ENCODE measurements around the gene RNF150.

RNF150 gene

GRCh38 chr4:140906993-140907962 is 226.0 kb downstream of the RNF150 start:
- H3K4me3 ChIP-seq (ENCODE audit: low read length): no peak overlapping the region
- no peak for TF ChIP-seq CTCF (conservative IDR thresholded peaks at IDR 0.05; ENCODE audit: low read length)
- no peak for DNase-seq (ENCODE audit: low read depth)

GRCh38 chr4:140904904-140905303 is 228.4 kb downstream of the RNF150 start:
- no peak overlapping the region for H3K4me3 ChIP-seq (ENCODE audit: low read length)
- DNase-seq (ENCODE audit: low read depth): no peak
- no peak for TF ChIP-seq CTCF (conservative IDR thresholded peaks at IDR 0.05; ENCODE audit: low read length)

- TF ChIP-seq CTCF (conservative IDR thresholded peaks at IDR 0.05; ENCODE audit: low read length): no peak
- peak; percentile 33 for DNase-seq (ENCODE audit: low read depth)
These were observed 229.5 kb downstream of the RNF150 start for GRCh38 chr4:140903522-140904475.

GRCh38 chr4:140901736-140902336 is 231.4 kb downstream of the RNF150 start:
- H3K4me3 ChIP-seq (ENCODE audit: low read length): no peak overlapping the region
- TF ChIP-seq CTCF (conservative IDR thresholded peaks at IDR 0.05; ENCODE audit: low read length): no peak
- no peak for DNase-seq (ENCODE audit: low read depth)

More at GRCh38 chr4:140903522-140904475, 229.5 kb downstream of the RNF150 start:
- no peak overlapping the region for H3K4me3 ChIP-seq (ENCODE audit: low read length)

GRCh38 chr4:140893939-140894338 is 239.3 kb downstream of the RNF150 start:
- TF ChIP-seq CTCF (conservative IDR thresholded peaks at IDR 0.05; ENCODE audit: low read length): no peak
- DNase-seq (ENCODE audit: low read depth): peak; percentile 92
- H3K4me3 ChIP-seq (ENCODE audit: low read length): no peak overlapping the region

- H3K4me3 ChIP-seq (ENCODE audit: low read length): no peak overlapping the region
- DNase-seq (ENCODE audit: low read depth): no peak
- TF ChIP-seq CTCF (conservative IDR thresholded peaks at IDR 0.05; ENCODE audit: low read length): no peak
These were observed 245.2 kb downstream of the RNF150 start for GRCh38 chr4:140888054-140888453.

All from AG10803 (cell line).